Neural cell (in vitro differentiated cells): ENCODE measurements around the gene CNIH3. TPM values are rescaled to one million over a fixed set of nuclear protein-coding genes. Genes with fewer than 3 reads are reported as not detected.

Source experiments
- H2AFZ ChIP-seq: fragments of 200-600, 300-800 bp; sonication (generic), shearing (Covaris generic); 2 replicates; pipeline ENCODE4 v1.6.0; 2014; ENCODE audit warnings: low read depth, mild to moderate bottlenecking, antibody characterized with exemption, low read length, moderate library complexity
- H3F3A ChIP-seq: fragments of 200-600 bp; shearing (Covaris generic); 2 replicates; pipeline ENCODE4 v1.6.1; 2016; ENCODE audit warnings: mild to moderate bottlenecking, moderate library complexity, mixed read lengths, antibody characterized with exemption, low read length; ENCODE audit not compliant: insufficient read depth, poor library complexity, severe bottlenecking
- H3K27ac ChIP-seq: fragments of 200-600, 300-800 bp; sonication (generic), shearing (Covaris generic); 2 replicates; pipeline ENCODE4 v1.5.1; 2014; ENCODE audit warnings: mild to moderate bottlenecking, low read length, moderate library complexity
- H3K27me3 ChIP-seq: fragments of 300-800, 200-600 bp; sonication (generic), shearing (Covaris generic); 2 replicates; pipeline ENCODE4 v1.6.0; 2014; ENCODE audit warnings: mild to moderate bottlenecking, low read depth, low read length, moderate library complexity; ENCODE audit not compliant: insufficient read depth
- H3K36me3 ChIP-seq: fragments of 300-800, 200-600 bp; sonication (generic), shearing (Covaris generic); 2 replicates; pipeline ENCODE4 v1.5.1; 2014; ENCODE audit warnings: mild to moderate bottlenecking, antibody characterized with exemption, low read length, moderate library complexity; ENCODE audit not compliant: insufficient read depth
- H3K4me2 ChIP-seq: fragments of 300-800, 200-600 bp; sonication (generic), shearing (Covaris generic); 2 replicates; pipeline ENCODE4 v1.6.0; 2014; ENCODE audit warnings: mild to moderate bottlenecking, low read length
- H3K4me3 ChIP-seq: fragments of 300-800, 200-600 bp; sonication (generic), shearing (Covaris generic); 2 replicates; pipeline ENCODE4 v1.5.1; 2014; ENCODE audit warnings: mild to moderate bottlenecking, low read length, moderate library complexity
- H3K79me2 ChIP-seq: fragments of 200-600 bp; shearing (Covaris generic); replicated peaks from 2 replicates; pipeline ENCODE4 v1.6.0; 2014; ENCODE audit warnings: mild to moderate bottlenecking, low read length, moderate library complexity; ENCODE audit not compliant: insufficient read depth
- H3K9ac ChIP-seq: fragments of 300-800, 200-600 bp; sonication (generic), shearing (Covaris generic); 2 replicates; pipeline ENCODE4 v1.6.1; 2016; ENCODE audit warnings: mild to moderate bottlenecking, low read length, mixed read lengths
- H3K9me2 ChIP-seq: fragments of 200-600 bp; shearing (Covaris generic); 2 replicates; pipeline ENCODE4 v1.6.1; 2016; ENCODE audit warnings: mild to moderate bottlenecking, low read length, mixed read lengths; ENCODE audit not compliant: insufficient read depth
- H3K9me3 ChIP-seq: fragments of 200-600, 300-800 bp; sonication (generic), shearing (Covaris generic); 2 replicates; pipeline ENCODE4 v1.6.1; 2016; ENCODE audit warnings: mild to moderate bottlenecking, mixed run types, low read length, moderate library complexity, mixed read lengths
- H4K20me1 ChIP-seq: fragments of 200-600 bp; shearing (Covaris generic); 2 replicates; pipeline ENCODE4 v1.6.1; 2016; ENCODE audit warnings: mild to moderate bottlenecking, mixed run types; ENCODE audit not compliant: insufficient read depth
- CTCF ChIP-seq: fragments of 450-650 bp; IDR thresholded peaks from 2 replicates; pipeline ENCODE4 v1.5.1; 2014; ENCODE audit warnings: antibody characterized with exemption, mild to moderate bottlenecking, moderate library complexity; ENCODE audit not compliant: poor library complexity, severe bottlenecking
- EP300 ChIP-seq: fragments of 450-650 bp; conservative IDR thresholded peaks from 2 replicates; pipeline ENCODE4 v1.6.1; 2014; ENCODE audit warnings: antibody characterized with exemption, mild to moderate bottlenecking, moderate library complexity; ENCODE audit not compliant: poor library complexity, severe bottlenecking
- EZH2 ChIP-seq: fragments of 200-600, 300-800 bp; shearing (Covaris generic), sonication (generic); IDR thresholded peaks from 2 replicates; pipeline ENCODE4 v1.6.1; 2014; ENCODE audit warnings: antibody characterized with exemption, low read length, borderline replicate concordance, mild to moderate bottlenecking; ENCODE audit not compliant: insufficient read depth, poor library complexity, severe bottlenecking
- MXI1 ChIP-seq: fragments of 450-650 bp; conservative IDR thresholded peaks from 2 replicates; pipeline ENCODE4 v1.6.1; 2014; ENCODE audit warnings: antibody characterized with exemption, mild to moderate bottlenecking; ENCODE audit not compliant: poor library complexity, severe bottlenecking
- POLR2AphosphoS5 ChIP-seq: IDR thresholded peaks from 2 replicates; pipeline ENCODE4 v1.6.1; 2012
- RAD21 ChIP-seq: fragments of 450-650 bp; conservative IDR thresholded peaks from 2 replicates; pipeline ENCODE4 v1.6.1; 2014; ENCODE audit warnings: antibody characterized with exemption, mild to moderate bottlenecking, moderate library complexity
- SMC3 ChIP-seq: fragments of 450-650 bp; conservative IDR thresholded peaks from 2 replicates; pipeline ENCODE4 v1.6.1; 2014; ENCODE audit warnings: antibody characterized with exemption, mild to moderate bottlenecking, moderate library complexity; ENCODE audit not compliant: poor library complexity
- TAF1 ChIP-seq: IDR thresholded peaks from 2 replicates; pipeline ENCODE4 v1.6.1; 2012; ENCODE audit warnings: low read depth
- polyA plus RNA-seq: library from polyadenylated mRNA; depleted of rRNA; stranded (reverse); fragments of >200 nt; gene quantifications from 2 replicates; pipeline ENCODE4 v1.2.3, GENCODE V29; 2014
- TF ChIP-seq, protein P1 (sequence below): IDR thresholded peaks from 2 replicates; pipeline ENCODE4 v1.6.1; 2012; ENCODE audit warnings: borderline replicate concordance

The CNIH3 gene
- polyA plus RNA-seq, 1 donor from 2014 or later: 9.3 TPM

- no peaks in the 10 kb centered on the region for H3F3A ChIP-seq
- H3K27me3 ChIP-seq: no peaks in the 10 kb centered on the region
- TF ChIP-seq CTCF: no peak
- no peak for TF ChIP-seq SMC3
- TF ChIP-seq MXI1: no peak
- no peak for TF ChIP-seq EP300
- no peak for TF ChIP-seq RAD21
- TF ChIP-seq, protein P1, sequence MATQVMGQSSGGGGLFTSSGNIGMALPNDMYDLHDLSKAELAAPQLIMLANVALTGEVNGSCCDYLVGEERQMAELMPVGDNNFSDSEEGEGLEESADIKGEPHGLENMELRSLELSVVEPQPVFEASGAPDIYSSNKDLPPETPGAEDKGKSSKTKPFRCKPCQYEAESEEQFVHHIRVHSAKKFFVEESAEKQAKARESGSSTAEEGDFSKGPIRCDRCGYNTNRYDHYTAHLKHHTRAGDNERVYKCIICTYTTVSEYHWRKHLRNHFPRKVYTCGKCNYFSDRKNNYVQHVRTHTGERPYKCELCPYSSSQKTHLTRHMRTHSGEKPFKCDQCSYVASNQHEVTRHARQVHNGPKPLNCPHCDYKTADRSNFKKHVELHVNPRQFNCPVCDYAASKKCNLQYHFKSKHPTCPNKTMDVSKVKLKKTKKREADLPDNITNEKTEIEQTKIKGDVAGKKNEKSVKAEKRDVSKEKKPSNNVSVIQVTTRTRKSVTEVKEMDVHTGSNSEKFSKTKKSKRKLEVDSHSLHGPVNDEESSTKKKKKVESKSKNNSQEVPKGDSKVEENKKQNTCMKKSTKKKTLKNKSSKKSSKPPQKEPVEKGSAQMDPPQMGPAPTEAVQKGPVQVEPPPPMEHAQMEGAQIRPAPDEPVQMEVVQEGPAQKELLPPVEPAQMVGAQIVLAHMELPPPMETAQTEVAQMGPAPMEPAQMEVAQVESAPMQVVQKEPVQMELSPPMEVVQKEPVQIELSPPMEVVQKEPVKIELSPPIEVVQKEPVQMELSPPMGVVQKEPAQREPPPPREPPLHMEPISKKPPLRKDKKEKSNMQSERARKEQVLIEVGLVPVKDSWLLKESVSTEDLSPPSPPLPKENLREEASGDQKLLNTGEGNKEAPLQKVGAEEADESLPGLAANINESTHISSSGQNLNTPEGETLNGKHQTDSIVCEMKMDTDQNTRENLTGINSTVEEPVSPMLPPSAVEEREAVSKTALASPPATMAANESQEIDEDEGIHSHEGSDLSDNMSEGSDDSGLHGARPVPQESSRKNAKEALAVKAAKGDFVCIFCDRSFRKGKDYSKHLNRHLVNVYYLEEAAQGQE: no peak
- no peak for TF ChIP-seq TAF1
- TF ChIP-seq EZH2: no peak
- no peak for TF ChIP-seq POLR2AphosphoS5
- H3K9me3 ChIP-seq: no peaks in the 10 kb centered on the region
- H4K20me1 ChIP-seq: no peaks in the 10 kb centered on the region
- no peak overlapping the region for H3K9ac ChIP-seq
- H3K9me2 ChIP-seq: no peaks in the 10 kb centered on the region
- no peak overlapping the region for H3K4me2 ChIP-seq
- H3K4me3 ChIP-seq: no peak overlapping the region
- H2AFZ ChIP-seq: no peak overlapping the region
- no peak overlapping the region for H3K27ac ChIP-seq
- no peaks in the 10 kb centered on the region for H3K36me3 ChIP-seq
- H3K79me2 ChIP-seq: no peaks in the 10 kb centered on the region
These were observed 21.4 kb downstream of the CNIH3 start for GRCh38 chr1:224637515-224637914.

DNA sequence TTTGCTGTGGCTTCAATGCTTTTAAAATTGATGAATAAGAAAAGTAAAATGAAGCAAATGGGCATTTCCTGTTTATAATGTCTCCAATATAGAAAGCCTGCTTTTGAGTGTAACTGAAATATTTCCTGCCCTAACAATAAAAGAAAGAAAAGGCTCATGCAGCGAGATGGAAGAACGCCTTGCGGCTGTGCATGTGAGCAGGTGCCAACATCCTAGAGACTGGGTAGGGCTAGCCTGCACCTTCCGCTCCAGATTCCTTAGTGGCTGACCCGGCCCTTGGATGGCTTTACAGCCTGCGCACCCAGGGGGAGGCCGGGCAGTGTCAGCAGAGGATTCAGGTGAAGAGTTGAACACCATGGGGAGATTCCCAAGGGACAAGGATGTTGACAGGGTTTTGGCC lies 21.8 kb downstream of the CNIH3 start:
- no peak overlapping the region for H3K4me3 ChIP-seq
- no peaks in the 10 kb centered on the region for H3K36me3 ChIP-seq
- no peaks in the 10 kb centered on the region for H4K20me1 ChIP-seq
- H2AFZ ChIP-seq: no peak overlapping the region
- no peaks in the 10 kb centered on the region for H3K79me2 ChIP-seq
- no peaks in the 10 kb centered on the region for H3K27me3 ChIP-seq
- H3K27ac ChIP-seq: no peak overlapping the region
- TF ChIP-seq POLR2AphosphoS5 (no peak), TAF1 (no peak), RAD21 (no peak), EP300 (no peak), SMC3 (no peak)
- TF ChIP-seq, protein P1: no peak
- H3K4me2 ChIP-seq: no peak overlapping the region
- H3K9ac ChIP-seq: no peak overlapping the region
- H3F3A ChIP-seq: no peaks in the 10 kb centered on the region
- no peaks in the 10 kb centered on the region for H3K9me3 ChIP-seq
- no peaks in the 10 kb centered on the region for H3K9me2 ChIP-seq
